ENCODE results near the gene ROPN1L.
"Not testable (repeated sequence)": the region's sequence is repeated elsewhere in the genome, so short reads cannot be mapped to it uniquely, and the experiment has no call there.

Gene ROPN1L

GRCh38 chr5:10494497-10494896, 52.8 kb downstream of the ROPN1L start:
- not testable (repeated sequence) for H3K36me3 ChIP-seq (ENCODE audit: control insufficient read depth, insufficient read depth, low read length); H3K4me3 ChIP-seq (ENCODE audit: low read depth, low read length); H3K9me3 ChIP-seq (ENCODE audit: control insufficient read depth, insufficient read depth, low read depth, low read length); H3K27ac ChIP-seq (ENCODE audit: low read depth, low read length); H3K9ac ChIP-seq (ENCODE audit: low read length)
- peaks cover 18% of the 10 kb centered on the region for H3K4me1 ChIP-seq (ENCODE audit: control insufficient read depth, insufficient read depth, low read length)
- peaks cover 15% of the 10 kb centered on the region; the same call in 1 of the 2 replicates for H3K27me3 ChIP-seq (ENCODE audit: control insufficient read depth, insufficient read depth, low read length)

DNA sequence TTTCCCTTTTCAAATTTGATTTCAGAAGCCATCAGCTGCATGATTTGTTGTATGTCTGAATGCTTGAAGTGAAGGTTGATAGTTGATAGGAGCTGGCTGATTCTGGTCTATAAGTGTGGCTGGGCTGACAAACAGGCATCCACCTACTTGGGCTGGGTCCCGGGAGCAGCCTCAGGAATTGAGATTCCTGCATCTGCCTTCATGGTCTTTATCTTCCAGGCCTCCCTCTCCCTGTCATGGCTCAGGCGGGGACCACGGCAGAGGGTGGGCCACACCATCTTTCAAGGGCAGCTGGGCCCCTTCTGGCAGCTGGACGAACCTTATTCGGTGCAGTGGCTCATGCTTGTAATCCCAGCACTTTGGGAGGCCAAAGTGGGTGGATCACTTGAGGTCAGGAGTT, 55.9 kb downstream of the ROPN1L start:
- H3K27me3 ChIP-seq (ENCODE audit: control insufficient read depth, insufficient read depth, low read length): peaks cover 7% of the 10 kb centered on the region; the same call in 1 of the 2 replicates
- no peak overlapping the region for H3K4me3 ChIP-seq (ENCODE audit: low read depth, low read length)
- H3K9me3 ChIP-seq (ENCODE audit: control insufficient read depth, insufficient read depth, low read depth, low read length): peaks cover 7% of the 10 kb centered on the region; the same call in 1 of the 2 replicates

GRCh38 chr5:10498350-10498749, 56.7 kb downstream of the ROPN1L start:
- peaks cover 7% of the 10 kb centered on the region; the same call in 1 of the 2 replicates for H3K9me3 ChIP-seq (ENCODE audit: control insufficient read depth, insufficient read depth, low read depth, low read length)

More for the DNA sequence above, 55.9 kb downstream of the ROPN1L start:
- Histone ChIP-seq H3K27ac (ENCODE audit: low read depth, low read length) (no peak overlapping the region), H3K4me1 (ENCODE audit: control insufficient read depth, insufficient read depth, low read length) (peaks cover 6% of the 10 kb centered on the region; the same call in 1 of the 2 replicates), H3K36me3 (ENCODE audit: control insufficient read depth, insufficient read depth, low read length) (no peaks in the 10 kb centered on the region), H3K9ac (ENCODE audit: low read length) (no peak overlapping the region)

DNA sequence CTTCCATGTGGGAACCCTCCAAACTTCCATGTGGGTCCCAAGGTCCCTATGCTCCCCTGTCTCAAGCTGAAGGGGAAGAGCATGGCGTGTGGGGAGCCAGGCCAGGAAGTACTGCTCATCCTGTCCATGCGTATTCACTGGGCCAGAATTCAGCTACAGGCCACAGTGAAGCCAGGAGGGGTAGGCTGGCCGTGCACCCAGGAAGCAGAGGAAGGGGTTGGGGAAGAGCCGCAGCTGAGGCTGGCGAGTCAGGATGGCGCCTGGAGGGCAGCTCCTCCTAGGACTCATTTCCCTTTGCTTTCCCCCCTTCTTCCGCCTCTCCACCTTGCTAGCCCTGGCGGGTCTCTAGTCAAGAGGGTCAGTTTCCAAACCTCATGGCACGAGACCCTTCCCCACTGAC, 57.4 kb downstream of the ROPN1L start:
- Histone ChIP-seq H3K4me3 (ENCODE audit: low read depth, low read length) (no peak overlapping the region), H3K4me1 (ENCODE audit: control insufficient read depth, insufficient read depth, low read length) (peaks cover 10% of the 10 kb centered on the region; the same call in 1 of the 2 replicates), H3K27ac (ENCODE audit: low read depth, low read length) (no peak overlapping the region), H3K36me3 (ENCODE audit: control insufficient read depth, insufficient read depth, low read length) (no peaks in the 10 kb centered on the region), H3K9me3 (ENCODE audit: control insufficient read depth, insufficient read depth, low read depth, low read length) (peaks cover 3% of the 10 kb centered on the region; the same call in 1 of the 2 replicates), H3K9ac (ENCODE audit: low read length) (no peak overlapping the region), H3K27me3 (ENCODE audit: control insufficient read depth, insufficient read depth, low read length) (no peaks in the 10 kb centered on the region)

More at GRCh38 chr5:10498350-10498749, 56.7 kb downstream of the ROPN1L start:
- Histone ChIP-seq H3K36me3 (ENCODE audit: control insufficient read depth, insufficient read depth, low read length) (no peaks in the 10 kb centered on the region), H3K4me1 (ENCODE audit: control insufficient read depth, insufficient read depth, low read length) (peaks cover 10% of the 10 kb centered on the region; the same call in 1 of the 2 replicates), H3K9ac (ENCODE audit: low read length) (no peak overlapping the region), H3K27me3 (ENCODE audit: control insufficient read depth, insufficient read depth, low read length) (no peaks in the 10 kb centered on the region; the same call in 1 of the 2 replicates), H3K27ac (ENCODE audit: low read depth, low read length) (no peak overlapping the region), H3K4me3 (ENCODE audit: low read depth, low read length) (no peak overlapping the region)

- no peak overlapping the region for H3K9ac ChIP-seq (ENCODE audit: low read length)
- no peaks in the 10 kb centered on the region for H3K27me3 ChIP-seq (ENCODE audit: control insufficient read depth, insufficient read depth, low read length)
- no peak overlapping the region for H3K27ac ChIP-seq (ENCODE audit: low read depth, low read length)
- peaks cover 7% of the 10 kb centered on the region; the same call in 1 of the 2 replicates for H3K4me1 ChIP-seq (ENCODE audit: control insufficient read depth, insufficient read depth, low read length)
- no peak overlapping the region for H3K4me3 ChIP-seq (ENCODE audit: low read depth, low read length)
- no peaks in the 10 kb centered on the region for H3K36me3 ChIP-seq (ENCODE audit: control insufficient read depth, insufficient read depth, low read length)
- peaks cover under 1% of the 10 kb centered on the region; the same call in 1 of the 2 replicates for H3K9me3 ChIP-seq (ENCODE audit: control insufficient read depth, insufficient read depth, low read depth, low read length)
These were observed 58.1 kb downstream of the ROPN1L start for GRCh38 chr5:10499776-10500175.

- no peaks in the 10 kb centered on the region for H3K9me3 ChIP-seq (ENCODE audit: control insufficient read depth, insufficient read depth, low read depth, low read length)
- peaks cover 5% of the 10 kb centered on the region; the same call in 1 of the 2 replicates for H3K4me1 ChIP-seq (ENCODE audit: control insufficient read depth, insufficient read depth, low read length)
- no peaks in the 10 kb centered on the region for H3K36me3 ChIP-seq (ENCODE audit: control insufficient read depth, insufficient read depth, low read length)
- no peak overlapping the region for H3K9ac ChIP-seq (ENCODE audit: low read length)
- H3K27me3 ChIP-seq (ENCODE audit: control insufficient read depth, insufficient read depth, low read length): no peaks in the 10 kb centered on the region
- no peak overlapping the region for H3K4me3 ChIP-seq (ENCODE audit: low read depth, low read length)
- H3K27ac ChIP-seq (ENCODE audit: low read depth, low read length): no peak overlapping the region
These were observed 59.0 kb downstream of the ROPN1L start for GRCh38 chr5:10500669-10501068.

GRCh38 chr5:10501554-10502075, 59.9 kb downstream of the ROPN1L start:
- no peaks in the 10 kb centered on the region for H3K9me3 ChIP-seq (ENCODE audit: control insufficient read depth, insufficient read depth, low read depth, low read length)
- H3K27ac ChIP-seq (ENCODE audit: low read depth, low read length): no peak overlapping the region
- no peak overlapping the region for H3K4me3 ChIP-seq (ENCODE audit: low read depth, low read length)
- H3K36me3 ChIP-seq (ENCODE audit: control insufficient read depth, insufficient read depth, low read length): no peaks in the 10 kb centered on the region
- H3K9ac ChIP-seq (ENCODE audit: low read length): no peak overlapping the region
- peaks cover 5% of the 10 kb centered on the region; the same call in 1 of the 2 replicates for H3K4me1 ChIP-seq (ENCODE audit: control insufficient read depth, insufficient read depth, low read length)
- no peaks in the 10 kb centered on the region for H3K27me3 ChIP-seq (ENCODE audit: control insufficient read depth, insufficient read depth, low read length)

DNA sequence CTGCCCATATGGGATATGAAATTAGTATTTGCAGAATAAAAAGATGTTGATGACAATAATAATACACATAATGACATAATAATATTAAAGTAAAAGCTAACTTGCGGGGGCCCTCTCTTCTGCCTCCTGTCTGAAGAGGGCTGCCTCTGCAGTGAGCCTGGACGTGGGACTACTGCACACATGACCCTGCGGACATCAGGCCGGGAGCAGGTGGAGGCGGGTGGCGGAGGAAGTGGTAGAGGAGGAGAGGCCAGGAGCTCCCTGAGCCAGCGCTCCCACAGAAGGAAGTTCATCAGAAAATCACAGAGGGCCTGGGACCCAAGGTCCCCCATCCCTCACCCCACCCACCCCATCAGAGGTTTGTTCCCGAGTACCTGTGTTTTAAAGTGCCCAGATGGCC, 60.5 kb downstream of the ROPN1L start:
- no peaks in the 10 kb centered on the region for H3K9me3 ChIP-seq (ENCODE audit: control insufficient read depth, insufficient read depth, low read depth, low read length)
- H3K27me3 ChIP-seq (ENCODE audit: control insufficient read depth, insufficient read depth, low read length): no peaks in the 10 kb centered on the region
- no peak overlapping the region for H3K27ac ChIP-seq (ENCODE audit: low read depth, low read length)
- peaks cover 5% of the 10 kb centered on the region; the same call in 1 of the 2 replicates for H3K4me1 ChIP-seq (ENCODE audit: control insufficient read depth, insufficient read depth, low read length)
- no peak overlapping the region for H3K9ac ChIP-seq (ENCODE audit: low read length)
- no peaks in the 10 kb centered on the region for H3K36me3 ChIP-seq (ENCODE audit: control insufficient read depth, insufficient read depth, low read length)
- H3K4me3 ChIP-seq (ENCODE audit: low read depth, low read length): no peak overlapping the region

DNA sequence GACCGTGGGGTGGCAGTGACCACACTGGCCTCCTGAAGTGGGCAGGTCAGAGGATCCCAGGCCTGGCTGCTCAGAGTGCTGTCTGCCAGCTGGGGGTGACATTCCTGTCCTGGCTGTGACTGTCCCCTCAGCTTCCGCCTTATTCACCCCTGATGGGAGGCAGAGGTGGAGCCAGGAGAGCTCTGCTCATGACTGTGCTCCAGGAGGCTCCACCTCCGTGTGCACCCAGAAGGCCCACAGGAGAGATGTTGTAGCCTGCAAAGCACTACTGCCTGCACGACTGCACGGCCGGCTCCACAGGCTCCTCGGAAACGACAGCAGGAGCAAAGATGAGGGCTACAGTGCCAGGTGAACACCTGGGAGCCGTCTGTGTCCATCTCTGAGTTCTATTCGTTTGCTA, 60.9 kb downstream of the ROPN1L start:
- Histone ChIP-seq H3K9ac (ENCODE audit: low read length) (no peak overlapping the region), H3K27ac (ENCODE audit: low read depth, low read length) (no peak overlapping the region), H3K27me3 (ENCODE audit: control insufficient read depth, insufficient read depth, low read length) (no peaks in the 10 kb centered on the region), H3K36me3 (ENCODE audit: control insufficient read depth, insufficient read depth, low read length) (no peaks in the 10 kb centered on the region), H3K4me1 (ENCODE audit: control insufficient read depth, insufficient read depth, low read length) (peaks cover 5% of the 10 kb centered on the region; the same call in 1 of the 2 replicates), H3K9me3 (ENCODE audit: control insufficient read depth, insufficient read depth, low read depth, low read length) (no peaks in the 10 kb centered on the region), H3K4me3 (ENCODE audit: low read depth, low read length) (no peak overlapping the region)

GRCh38 chr5:10503321-10503720, 61.6 kb downstream of the ROPN1L start:
- Histone ChIP-seq H3K9ac (ENCODE audit: low read length) (no peak overlapping the region), H3K27ac (ENCODE audit: low read depth, low read length) (no peak overlapping the region)

DNA sequence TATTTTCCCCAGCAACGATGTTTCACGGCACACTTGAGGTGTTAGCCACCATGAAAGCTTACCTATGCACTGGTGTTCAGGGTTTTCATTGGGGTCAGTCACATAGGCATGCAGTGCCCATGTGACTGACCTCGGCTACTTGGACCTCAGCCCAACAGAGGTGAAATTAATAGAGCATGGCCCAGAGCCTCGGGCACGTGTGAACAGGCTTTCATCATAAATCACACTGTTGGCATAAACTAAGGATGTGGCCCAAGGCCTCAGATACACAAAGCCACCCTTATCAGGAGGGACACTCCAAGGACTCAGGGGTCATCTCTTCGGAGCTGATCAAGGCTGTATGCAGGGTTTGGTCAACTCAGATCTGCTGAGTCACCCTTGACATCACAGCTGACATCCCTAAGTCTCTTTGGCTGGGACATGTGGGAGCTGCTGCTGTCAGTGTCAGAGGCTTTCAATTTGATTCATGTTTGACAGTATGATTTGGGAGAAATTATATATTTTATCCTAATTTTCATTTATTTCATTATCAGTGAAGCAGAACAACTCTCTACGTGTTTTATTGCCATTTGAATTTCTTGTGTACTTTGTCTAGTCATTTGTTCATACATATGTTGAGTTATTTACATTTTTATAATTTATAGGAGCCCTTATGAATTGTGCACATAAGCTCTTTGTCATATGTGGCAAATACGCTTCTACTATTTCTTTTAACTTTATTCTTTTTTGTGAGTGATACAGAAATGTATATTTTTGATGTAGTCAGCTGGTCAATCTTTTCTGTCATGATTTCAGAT, 62.5 kb downstream of the ROPN1L start:
- H3K4me3 ChIP-seq (ENCODE audit: low read depth, low read length): no peak overlapping the region
- no peak overlapping the region for H3K9ac ChIP-seq (ENCODE audit: low read length)
- H3K4me1 ChIP-seq (ENCODE audit: control insufficient read depth, insufficient read depth, low read length): peaks cover 5% of the 10 kb centered on the region; the same call in 1 of the 2 replicates
- no peaks in the 10 kb centered on the region for H3K27me3 ChIP-seq (ENCODE audit: control insufficient read depth, insufficient read depth, low read length)
- no peaks in the 10 kb centered on the region for H3K9me3 ChIP-seq (ENCODE audit: control insufficient read depth, insufficient read depth, low read depth, low read length)
- H3K27ac ChIP-seq (ENCODE audit: low read depth, low read length): no peak overlapping the region
- H3K36me3 ChIP-seq (ENCODE audit: control insufficient read depth, insufficient read depth, low read length): no peaks in the 10 kb centered on the region

More at GRCh38 chr5:10503321-10503720, 61.6 kb downstream of the ROPN1L start:
- Histone ChIP-seq H3K36me3 (ENCODE audit: control insufficient read depth, insufficient read depth, low read length) (no peaks in the 10 kb centered on the region), H3K27me3 (ENCODE audit: control insufficient read depth, insufficient read depth, low read length) (no peaks in the 10 kb centered on the region), H3K4me1 (ENCODE audit: control insufficient read depth, insufficient read depth, low read length) (peaks cover 5% of the 10 kb centered on the region; the same call in 1 of the 2 replicates), H3K9me3 (ENCODE audit: control insufficient read depth, insufficient read depth, low read depth, low read length) (no peaks in the 10 kb centered on the region), H3K4me3 (ENCODE audit: low read depth, low read length) (no peak overlapping the region)
